Measurements from ENCODE around the gene WDR37.

DNA sequence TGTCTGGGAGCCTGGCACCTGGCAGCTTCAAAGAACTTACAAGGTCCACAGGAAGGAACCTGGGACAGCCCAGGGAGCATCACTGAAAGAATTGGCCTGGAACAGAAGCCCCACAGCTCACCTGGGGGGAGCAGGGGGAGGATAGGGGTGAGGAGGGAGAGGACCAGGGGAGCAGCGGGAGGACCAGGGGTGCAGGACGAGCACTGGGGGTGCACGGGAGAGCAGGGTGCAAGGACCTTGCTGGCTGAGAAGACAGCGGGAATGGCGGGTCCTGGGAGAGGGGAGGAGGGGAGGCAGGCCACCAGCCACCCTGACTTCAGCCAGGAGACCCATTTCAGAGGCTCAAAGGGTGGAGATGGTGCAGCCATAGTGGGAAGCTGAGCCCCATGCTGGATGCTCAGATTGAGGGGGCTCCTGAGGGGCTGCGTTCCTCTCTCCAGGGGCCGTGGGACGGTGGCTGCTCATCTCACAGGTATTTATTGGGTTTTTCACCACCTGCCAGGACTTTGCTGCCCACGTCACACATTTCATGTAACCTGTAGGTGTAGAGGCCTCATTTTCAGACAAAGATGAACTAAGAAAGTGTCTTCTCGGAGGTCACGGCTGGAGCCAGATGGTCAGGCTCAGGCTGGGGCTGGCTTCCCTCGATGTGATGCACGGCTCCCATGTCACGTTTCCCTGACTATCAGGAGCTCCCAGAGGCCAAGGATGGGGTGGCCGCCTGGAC lies 110.1 kb downstream of the WDR37 start:
- no peak for TF ChIP-seq POLR2A (IDR thresholded peaks at IDR 0.05)
- TF ChIP-seq, protein P1, sequence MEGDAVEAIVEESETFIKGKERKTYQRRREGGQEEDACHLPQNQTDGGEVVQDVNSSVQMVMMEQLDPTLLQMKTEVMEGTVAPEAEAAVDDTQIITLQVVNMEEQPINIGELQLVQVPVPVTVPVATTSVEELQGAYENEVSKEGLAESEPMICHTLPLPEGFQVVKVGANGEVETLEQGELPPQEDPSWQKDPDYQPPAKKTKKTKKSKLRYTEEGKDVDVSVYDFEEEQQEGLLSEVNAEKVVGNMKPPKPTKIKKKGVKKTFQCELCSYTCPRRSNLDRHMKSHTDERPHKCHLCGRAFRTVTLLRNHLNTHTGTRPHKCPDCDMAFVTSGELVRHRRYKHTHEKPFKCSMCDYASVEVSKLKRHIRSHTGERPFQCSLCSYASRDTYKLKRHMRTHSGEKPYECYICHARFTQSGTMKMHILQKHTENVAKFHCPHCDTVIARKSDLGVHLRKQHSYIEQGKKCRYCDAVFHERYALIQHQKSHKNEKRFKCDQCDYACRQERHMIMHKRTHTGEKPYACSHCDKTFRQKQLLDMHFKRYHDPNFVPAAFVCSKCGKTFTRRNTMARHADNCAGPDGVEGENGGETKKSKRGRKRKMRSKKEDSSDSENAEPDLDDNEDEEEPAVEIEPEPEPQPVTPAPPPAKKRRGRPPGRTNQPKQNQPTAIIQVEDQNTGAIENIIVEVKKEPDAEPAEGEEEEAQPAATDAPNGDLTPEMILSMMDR (IDR thresholded peaks at IDR 0.05), result no peak
